Activated B cell treated with CpG ODN at 0.5 μM for 24 hours (primary cell): ENCODE measurements around the gene SEZ6L. TPM values are rescaled to one million over a fixed set of nuclear protein-coding genes. Genes with fewer than 3 reads are reported as not detected.

Source experiments
- ATAC-seq: fragments of 200-7000 bp; cut with Tn5 transposase; one replicate; pipeline ENCODE4 v1.10.0; 2021; ENCODE audit warnings: low read depth, mild to moderate bottlenecking, moderate library complexity
- CTCF ChIA-PET: fragments of 350-600 bp; sonication (Branson Sonifier 250); formaldehyde crosslinking; loops from one replicate; lab custom pipeline; 2021; ENCODE audit warnings: antibody characterized with exemption; lab: Charles Lee
- POLR2A ChIA-PET: fragments of 350-600 bp; sonication (Branson Sonifier 250); formaldehyde crosslinking; loops from one replicate; lab custom pipeline; 2021; ENCODE audit warnings: antibody characterized with exemption; lab: Charles Lee
- DNase-seq: peaks from one replicate; pipeline ENCODE4 v3.0.0; 2022
- H3K27ac Mint-ChIP-seq: one replicate; pipeline ENCODE4 v1.8.0; 2020; ENCODE audit warnings: mixed read lengths
- H3K27me3 Mint-ChIP-seq: one replicate; pipeline ENCODE4 v1.8.0; 2021; ENCODE audit warnings: mixed read lengths
- H3K36me3 Mint-ChIP-seq: one replicate; pipeline ENCODE4 v1.8.0; 2021; ENCODE audit warnings: low read depth, mixed read lengths
- H3K4me1 Mint-ChIP-seq: one replicate; pipeline ENCODE4 v1.8.0; 2021; ENCODE audit warnings: mixed read lengths
- H3K4me3 Mint-ChIP-seq: one replicate; pipeline ENCODE4 v1.8.0; 2020; ENCODE audit warnings: mild to moderate bottlenecking, mixed read lengths
- H3K9me3 Mint-ChIP-seq: one replicate; pipeline ENCODE4 v1.8.0; 2020; ENCODE audit warnings: mixed read lengths
- intact Hi-C: fragments of 100-400 bp; cut with micrococcal nuclease; formaldehyde crosslinking; loops from one replicate; pipeline ENCODE4 v1.15.1; 2024
- total RNA-seq: library from RNA; stranded (reverse); gene quantifications from 2 replicates; pipeline ENCODE4 v1.2.3, GENCODE V29; 2022
- TF ChIP-seq, protein P1 (sequence below): fragments of 200-600 bp; IDR thresholded peaks from one replicate; pipeline ENCODE4 v1.8.0; 2022; ENCODE audit warnings: antibody characterized with exemption, mild to moderate bottlenecking

The SEZ6L gene
- total RNA-seq, 1 donor from 2014 or later: not detected

GRCh38 chr22:26265909-26266308 is 96.6 kb downstream of the SEZ6L start:
- DNase-seq (no peak), ATAC-seq (no peak)
- CTCF ChIA-PET: no interaction called here
- peaks cover 36% of the 10 kb centered on the region for H3K27me3 Mint-ChIP-seq
- H3K27ac Mint-ChIP-seq: no peak overlapping the region
- no peaks in the 10 kb centered on the region for H3K4me1 Mint-ChIP-seq
- intact Hi-C loops: no loop called here
- TF ChIP-seq, protein P1, sequence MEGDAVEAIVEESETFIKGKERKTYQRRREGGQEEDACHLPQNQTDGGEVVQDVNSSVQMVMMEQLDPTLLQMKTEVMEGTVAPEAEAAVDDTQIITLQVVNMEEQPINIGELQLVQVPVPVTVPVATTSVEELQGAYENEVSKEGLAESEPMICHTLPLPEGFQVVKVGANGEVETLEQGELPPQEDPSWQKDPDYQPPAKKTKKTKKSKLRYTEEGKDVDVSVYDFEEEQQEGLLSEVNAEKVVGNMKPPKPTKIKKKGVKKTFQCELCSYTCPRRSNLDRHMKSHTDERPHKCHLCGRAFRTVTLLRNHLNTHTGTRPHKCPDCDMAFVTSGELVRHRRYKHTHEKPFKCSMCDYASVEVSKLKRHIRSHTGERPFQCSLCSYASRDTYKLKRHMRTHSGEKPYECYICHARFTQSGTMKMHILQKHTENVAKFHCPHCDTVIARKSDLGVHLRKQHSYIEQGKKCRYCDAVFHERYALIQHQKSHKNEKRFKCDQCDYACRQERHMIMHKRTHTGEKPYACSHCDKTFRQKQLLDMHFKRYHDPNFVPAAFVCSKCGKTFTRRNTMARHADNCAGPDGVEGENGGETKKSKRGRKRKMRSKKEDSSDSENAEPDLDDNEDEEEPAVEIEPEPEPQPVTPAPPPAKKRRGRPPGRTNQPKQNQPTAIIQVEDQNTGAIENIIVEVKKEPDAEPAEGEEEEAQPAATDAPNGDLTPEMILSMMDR: no peak
- no peak overlapping the region for H3K4me3 Mint-ChIP-seq
- POLR2A ChIA-PET: no interaction called here
- H3K36me3 Mint-ChIP-seq: no peaks in the 10 kb centered on the region
- H3K9me3 Mint-ChIP-seq: no peaks in the 10 kb centered on the region

- Mint-ChIP-seq H3K36me3 (no peaks in the 10 kb centered on the region), H3K4me1 (no peaks in the 10 kb centered on the region), H3K27ac (no peak overlapping the region), H3K4me3 (no peak overlapping the region), H3K9me3 (no peaks in the 10 kb centered on the region), H3K27me3 (peaks cover 30% of the 10 kb centered on the region)
- no peak for ATAC-seq
- TF ChIP-seq, protein P1: no peak
- CTCF ChIA-PET: no interaction called here
- POLR2A ChIA-PET: no interaction called here
- intact Hi-C loops: no loop called here
- DNase-seq: no peak
Observed at GRCh38 chr22:26267856-26268255, 98.6 kb downstream of the SEZ6L start.

GRCh38 chr22:26269572-26269971 is 100.3 kb downstream of the SEZ6L start:
- intact Hi-C loops: no loop called here
- H3K9me3 Mint-ChIP-seq: no peaks in the 10 kb centered on the region
- TF ChIP-seq, protein P1: no peak
- peaks cover 22% of the 10 kb centered on the region for H3K27me3 Mint-ChIP-seq
- CTCF ChIA-PET: no interaction called here
- H3K4me1 Mint-ChIP-seq: no peaks in the 10 kb centered on the region
- POLR2A ChIA-PET: no interaction called here
- ATAC-seq: no peak
- no peak overlapping the region for H3K27ac Mint-ChIP-seq
- H3K4me3 Mint-ChIP-seq: no peak overlapping the region
- DNase-seq: no peak
- H3K36me3 Mint-ChIP-seq: no peaks in the 10 kb centered on the region

DNA sequence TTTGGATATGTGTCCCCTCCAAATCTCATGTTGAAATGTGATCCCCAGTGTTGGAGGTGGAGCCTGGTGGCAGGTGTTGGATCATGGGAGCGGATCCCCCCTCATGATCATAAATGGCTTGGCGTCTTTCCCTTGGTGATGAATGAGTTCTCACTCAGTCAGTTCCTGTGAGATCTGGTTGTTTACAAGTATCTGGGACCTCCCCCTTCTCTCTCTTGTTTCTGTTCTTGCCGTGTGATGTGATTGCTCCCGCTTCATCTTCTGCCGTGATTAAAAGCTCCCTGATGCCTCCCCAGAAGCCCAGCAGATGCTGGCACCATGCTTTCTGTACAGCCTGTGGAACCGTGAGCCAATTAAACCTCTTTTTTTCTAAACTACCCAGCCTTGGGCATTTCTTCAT is 102.2 kb downstream of the SEZ6L start:
- TF ChIP-seq, protein P1: no peak
- Mint-ChIP-seq H3K27ac (no peak overlapping the region), H3K4me1 (no peaks in the 10 kb centered on the region), H3K27me3 (peaks cover 22% of the 10 kb centered on the region), H3K4me3 (no peak overlapping the region), H3K36me3 (no peaks in the 10 kb centered on the region), H3K9me3 (no peaks in the 10 kb centered on the region)
- ChIA-PET POLR2A (no interaction called here), CTCF (no interaction called here)
- intact Hi-C loops: no loop called here
- ATAC-seq (no peak), DNase-seq (no peak)

DNA sequence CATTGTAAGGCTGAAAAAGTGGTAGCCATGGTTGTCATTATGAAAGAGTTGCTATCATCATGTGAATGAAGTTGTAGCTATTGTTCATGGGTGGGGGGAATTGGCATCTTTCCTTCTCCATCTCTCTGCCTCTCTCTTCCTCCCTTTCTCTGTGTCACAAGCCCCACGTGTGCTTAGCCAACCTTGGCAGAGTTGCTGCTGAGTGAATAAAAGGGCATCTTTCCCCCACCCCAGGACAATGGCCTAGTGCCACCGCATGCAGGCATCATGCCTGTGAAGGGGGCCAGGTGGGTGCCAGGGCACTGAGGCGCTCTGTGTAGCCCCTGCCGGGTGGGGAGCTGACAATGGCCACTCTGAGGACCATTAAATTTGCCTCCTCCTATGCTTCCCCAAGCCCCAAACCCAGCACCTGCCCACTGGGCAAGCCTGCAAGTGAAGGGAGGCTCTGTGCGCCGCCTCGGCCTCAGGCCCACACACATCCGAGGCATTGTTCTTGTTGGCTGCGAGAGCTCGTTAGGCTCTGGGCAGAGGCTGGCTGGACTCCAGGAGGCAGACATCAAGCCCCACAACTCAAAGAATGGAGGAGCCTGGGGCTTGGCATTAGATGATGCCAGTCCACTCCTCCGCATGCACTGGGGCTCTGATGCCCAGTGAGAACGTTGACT is 103.9 kb downstream of the SEZ6L start:
- intact Hi-C loops: no loop called here
- no peak overlapping the region for H3K27ac Mint-ChIP-seq
- no peaks in the 10 kb centered on the region for H3K9me3 Mint-ChIP-seq
- H3K4me3 Mint-ChIP-seq: no peak overlapping the region
- ATAC-seq (no peak), DNase-seq (no peak)
- TF ChIP-seq, protein P1: no peak
- no peaks in the 10 kb centered on the region for H3K36me3 Mint-ChIP-seq
- POLR2A ChIA-PET: no interaction called here
- H3K4me1 Mint-ChIP-seq: no peaks in the 10 kb centered on the region
- peaks cover 20% of the 10 kb centered on the region for H3K27me3 Mint-ChIP-seq
- CTCF ChIA-PET: no interaction called here
